Spleen (tissue), 11 donors: ENCODE measurements around the gene CNST. TPM values are rescaled to one million over a fixed set of nuclear protein-coding genes. Genes with fewer than 3 reads are reported as not detected.
A peak's percentile ranks its signal among the peaks of the same experiment; 100 is the strongest.

Source experiments
- DNase-seq: peaks from one replicate; pipeline ENCODE4 v3.0.0-alpha.2; 2020
- H3K27ac ChIP-seq, 8 donors: fragments of 200-600 bp; sonication (generic) in 7 of 8; 1 replicate in 4 of 8; 2 replicates in 4 of 8; pipeline versions ENCODE4 v1.5.0 to v1.8.0; 2016 to 2021; ENCODE audit warnings: inconsistent platforms in 4 of 8, mild to moderate bottlenecking in 4 of 8, moderate library complexity in 1 of 8
- H3K27me3 ChIP-seq, 7 donors: fragments of 200-600 bp; sonication (generic) in 6 of 7; replicated peaks in 1 of 7; 1 replicate in 4 of 7; 2 replicates in 3 of 7; pipeline versions ENCODE4 v1.5.0 to v1.8.0; 2016 to 2021; ENCODE audit warnings: inconsistent platforms in 3 of 7, mild to moderate bottlenecking in 1 of 7
- H3K36me3 ChIP-seq, 6 donors: fragments of 200-600 bp; sonication (generic) in 5 of 6; 1 replicate in 4 of 6; 2 replicates in 2 of 6; pipeline versions ENCODE4 v1.5.0 to v1.8.0; 2016 to 2021; ENCODE audit warnings: inconsistent platforms in 2 of 6
- H3K4me1 ChIP-seq, 6 donors: fragments of 200-600 bp; sonication (generic) in 5 of 6; 1 replicate in 3 of 6; 2 replicates in 3 of 6; pipeline versions ENCODE4 v1.5.0 to v1.8.0; 2016 to 2021; ENCODE audit warnings: inconsistent platforms in 3 of 6
- H3K4me3 ChIP-seq, 8 donors: fragments of 200-600 bp; sonication (generic) in 7 of 8; 1 replicate in 4 of 8; 2 replicates in 4 of 8; pipeline versions ENCODE4 v1.5.0 to v1.8.0; 2016 to 2021; ENCODE audit warnings: inconsistent platforms in 4 of 8, mild to moderate bottlenecking in 4 of 8, moderate library complexity in 2 of 8
- H3K9me3 ChIP-seq, 8 donors: fragments of 200-600 bp; sonication (generic) in 7 of 8; 1 replicate in 4 of 8; 2 replicates in 4 of 8; pipeline versions ENCODE4 v1.5.0 to v1.8.0; 2016 to 2021; ENCODE audit warnings: inconsistent platforms in 4 of 8
- CTCF ChIP-seq, 11 experiments: fragments of 200-600 bp in 7 of 11; fragments of 450-650 bp in 4 of 11; sonication (generic) in 4 of 11; IDR thresholded peaks in 8 of 11; conservative IDR thresholded peaks in 3 of 11; 1 replicate in 7 of 11; 2 replicates in 4 of 11; pipeline versions ENCODE4 v1.4.0 to v1.8.0; 2016 to 2021; ENCODE audit warnings: antibody characterized with exemption in 11 of 11, inconsistent platforms in 4 of 11, mild to moderate bottlenecking in 1 of 11
- POLR2A ChIP-seq, 3 donors: fragments of 450-650 bp; IDR thresholded peaks; one replicate each; pipeline ENCODE4 v1.5.1; 2017; ENCODE audit warnings: antibody characterized with exemption in 3 of 3, mild to moderate bottlenecking in 1 of 3
- POLR2AphosphoS5 ChIP-seq, 3 donors: sonication (generic); formaldehyde crosslinking; IDR thresholded peaks; one replicate each; pipeline ENCODE4 v1.5.1; 2017; ENCODE audit warnings: antibody characterized with exemption in 3 of 3
- WGBS, 5 donors: extraction: QIAGEN DNeasy Blood & Tissue Kit in 3 of 5; methylation state at CpG; one replicate each; pipeline versions ENCODE4 v1.1.5 to v1.1.7; 2013 to 2018; 5-methylcytosine and 5-hydroxymethylcytosine counted together
- intact Hi-C: fragments of 100-400 bp; cut with DNase I; formaldehyde crosslinking; loops from one replicate; pipeline ENCODE4 v1.15.0; 2023; ENCODE audit warnings: low total_unique reads
- polyA plus RNA-seq, 3 donors: library from polyadenylated mRNA; stranded (reverse); fragments of 200-250 nt; gene quantifications; one replicate each; pipeline ENCODE4 v1.2.1, GENCODE V29; 2013
- total RNA-seq, 7 donors: library from RNA; depleted of rRNA in 3 of 7; stranded (reverse); fragments of >200 nt in 3 of 7; fragmentation: NEBNext Ultra II Directional in 4 of 7; extraction: Animal tissue kit (Norgen Biotek cat#: 25700) in 4 of 7; gene quantifications; one replicate each; pipeline versions ENCODE4 v1.1.0 to v1.2.1, GENCODE V29; 2016 to 2021
- donor health status: healthy with polysubstance abuse.
- donor health status: DM: no; HTN: no; CAD: no; lungs with moderate emphysema.
- donor health status: DM: no; HTN: no; CAD: no.
- donor health status: Bipolar disorder and iron deficiency.
- donor health status: healthy.
- donor health status: DM: no; HTN: no; CAD: no.
- donor health status: DM: yes; HTN: yes; CAD: no.

CNST gene
- total and polyA plus RNA-seq, 10 donors: 7.5 to 40.5 (median 30.0) TPM

GRCh38 chr1:246579818-246580217 lies 13.6 kb downstream of the CNST start:
- Histone ChIP-seq H3K4me1 (peaks cover 16 to 97% (median 66%) of the 10 kb centered on the region in 6 donors), H3K27me3 (no peaks in the 10 kb centered on the region), H3K36me3 (peaks cover 0 to 33% (median under 1%) of the 10 kb centered on the region in 6 donors), H3K9me3 (no peaks in the 10 kb centered on the region), H3K4me3 (no peak overlapping the region), H3K27ac (peak overlapping the region in 6 of 8 donors; percentile 10 to 65 (median 43))
- no peak for DNase-seq
- WGBS, 5 donors: 13 to 19% (median 15%) methylated on average over 3 of the region's 3 CpGs
- TF ChIP-seq CTCF (IDR thresholded peaks at IDR 0.05 in 8 of 11, conservative IDR thresholded peaks at IDR 0.05 in 3 of 11): no peak
- no peak for TF ChIP-seq POLR2A (IDR thresholded peaks at IDR 0.05)
- TF ChIP-seq POLR2AphosphoS5 (IDR thresholded peaks at IDR 0.05): no peak
- intact Hi-C loops: no loop called here

GRCh38 chr1:246580497-246581370 lies 14.5 kb downstream of the CNST start:
- H3K4me1 ChIP-seq: peaks cover 16 to 93% (median 66%) of the 10 kb centered on the region in 6 donors

GRCh38 chr1:246582301-246583055 lies 16.2 kb downstream of the CNST start:
- Histone ChIP-seq H3K27ac (peak overlapping the region in 3 of 8 donors; percentile 58 to 64 (median 64)), H3K27me3 (no peaks in the 10 kb centered on the region), H3K4me1 (peaks cover 16 to 90% (median 64%) of the 10 kb centered on the region in 6 donors), H3K36me3 (peaks cover 0 to 39% (median 3%) of the 10 kb centered on the region in 6 donors), H3K9me3 (no peaks in the 10 kb centered on the region), H3K4me3 (no peak overlapping the region)
- WGBS, 5 donors: 70 to 88% (median 81%) methylated on average over 17 of the region's 17 CpGs
- TF ChIP-seq POLR2A (IDR thresholded peaks at IDR 0.05): no peak
- no peak for TF ChIP-seq POLR2AphosphoS5 (IDR thresholded peaks at IDR 0.05)
- no peak for TF ChIP-seq CTCF (IDR thresholded peaks at IDR 0.05 in 8 of 11, conservative IDR thresholded peaks at IDR 0.05 in 3 of 11)
- no peak for DNase-seq
- intact Hi-C loops: no loop called here

More at GRCh38 chr1:246580497-246581370, 14.5 kb downstream of the CNST start:
- TF ChIP-seq POLR2A (IDR thresholded peaks at IDR 0.05) (no peak), CTCF (IDR thresholded peaks at IDR 0.05 in 8 of 11, conservative IDR thresholded peaks at IDR 0.05 in 3 of 11) (no peak), POLR2AphosphoS5 (IDR thresholded peaks at IDR 0.05) (no peak)
- DNase-seq: no peak
- intact Hi-C loops: no loop called here
- peaks cover 0 to 39% (median 3%) of the 10 kb centered on the region in 6 donors for H3K36me3 ChIP-seq
- H3K27ac ChIP-seq: peak overlapping the region in 3 of 8 donors; percentile 24 to 51 (median 45)
- no peaks in the 10 kb centered on the region for H3K27me3 ChIP-seq
- H3K4me3 ChIP-seq: no peak overlapping the region
- no peaks in the 10 kb centered on the region for H3K9me3 ChIP-seq
- 82 to 88% (median 85%) methylated on average over 15 of the region's 15 CpGs for WGBS, 5 donors
